GM21447 (cell line): ENCODE measurements around the gene TEX52.

Source experiments
- ATAC-seq: cut with Tn5 transposase; IDR thresholded peaks from one replicate; pipeline ENCODE4 v1.9.1; 2021; ENCODE audit not compliant: unreplicated experiment

TEX52 gene

DNA sequence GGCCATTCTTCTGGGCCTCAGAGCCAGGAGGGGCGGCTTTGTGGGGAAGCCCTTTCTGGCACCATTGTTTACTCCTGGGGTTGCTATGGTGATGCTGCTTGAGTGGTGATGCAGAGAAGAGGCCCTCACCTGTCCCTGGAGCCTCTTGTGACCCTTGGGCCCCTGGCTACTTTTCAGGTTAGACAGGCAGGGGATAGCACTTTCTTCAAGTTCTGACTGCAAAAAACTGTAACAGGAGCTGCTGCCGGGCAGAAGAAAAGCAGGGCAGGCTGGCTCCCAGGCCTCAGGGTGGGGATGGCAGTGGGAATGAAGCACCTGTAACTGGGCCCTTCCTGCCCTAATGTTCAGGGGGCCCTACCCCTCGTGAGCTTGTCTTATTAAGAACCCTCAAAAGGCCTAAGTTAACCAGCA is at the start of gene TEX52:
TSS of gene TEX52 (minus strand) at position 19 of the 411 bp plus-strand sequence. CDS start at position 6, 13 bp downstream.
- no peak for ATAC-seq

GRCh38 chr12:2904260-2904659 is 47.4 kb upstream of the TEX52 start:
- no peak for ATAC-seq

DNA sequence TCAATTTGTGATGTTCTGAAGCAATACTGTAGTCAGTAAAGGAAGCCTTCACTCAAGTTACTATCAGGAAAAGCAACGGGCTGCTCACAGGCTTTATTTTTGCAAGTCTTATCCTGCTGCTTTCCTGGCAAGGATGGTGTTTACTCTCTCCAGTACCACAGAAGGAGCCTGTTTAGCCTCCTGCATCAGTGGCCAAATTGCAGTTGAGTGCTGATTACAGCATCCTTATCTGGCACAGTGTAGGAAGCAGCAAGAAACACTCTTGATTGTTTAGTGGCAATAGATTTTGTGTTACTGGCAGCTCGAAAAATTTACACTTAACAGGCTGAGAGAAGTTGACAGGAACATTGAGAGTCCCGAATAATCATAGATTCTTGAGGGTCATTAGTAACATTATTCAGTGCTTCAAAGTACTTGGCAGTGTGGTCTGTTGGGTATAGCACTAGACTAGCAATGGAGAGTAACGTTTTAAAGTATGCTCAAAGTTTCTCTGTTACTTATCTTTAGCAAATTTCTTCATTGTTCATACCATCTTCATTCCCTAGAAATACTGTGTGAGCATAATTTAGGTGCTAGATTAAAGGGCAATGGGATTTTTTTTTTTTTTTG is 45.5 kb upstream of the TEX52 start:
- ATAC-seq: no peak

DNA sequence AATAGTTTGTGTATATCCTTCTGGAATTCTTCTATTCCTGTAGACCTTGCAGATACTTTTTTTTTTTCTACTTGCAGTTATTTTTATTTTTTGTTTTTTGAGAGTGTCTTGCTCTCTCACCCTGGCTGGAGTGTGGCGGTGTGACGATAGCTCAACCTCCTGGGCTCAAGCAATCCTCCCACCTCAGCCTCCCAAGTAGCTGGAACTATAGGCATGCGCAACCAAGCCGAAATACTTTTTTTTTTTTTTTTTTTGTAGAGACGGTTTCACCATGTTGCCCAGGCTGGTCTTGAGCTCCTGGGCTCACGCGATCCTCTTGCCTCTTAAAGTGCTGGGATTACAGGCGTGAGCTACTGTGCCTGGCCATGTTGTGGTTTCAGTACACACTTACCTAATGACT is 43.8 kb upstream of the TEX52 start:
- no peak for ATAC-seq

DNA sequence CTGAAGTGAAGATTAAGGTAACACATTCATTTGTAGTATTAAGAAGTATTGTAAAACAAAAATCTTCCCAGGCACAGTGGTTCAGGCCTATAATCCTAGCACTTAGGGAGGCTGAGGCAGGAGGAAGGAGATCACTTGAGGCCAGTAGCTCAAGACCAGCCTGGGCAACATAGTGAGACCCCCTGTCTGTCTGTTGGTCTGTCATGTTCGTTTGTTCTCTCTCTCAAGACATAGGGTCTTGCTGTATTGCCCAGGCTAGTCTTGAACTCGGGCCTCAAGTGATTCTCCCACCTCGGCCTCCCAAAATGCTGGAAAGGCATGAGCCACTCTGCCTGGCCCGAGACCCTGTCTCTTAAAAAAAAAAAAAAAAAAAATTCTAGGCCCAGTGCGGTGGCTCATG is 40.6 kb upstream of the TEX52 start:
- ATAC-seq: no peak

DNA sequence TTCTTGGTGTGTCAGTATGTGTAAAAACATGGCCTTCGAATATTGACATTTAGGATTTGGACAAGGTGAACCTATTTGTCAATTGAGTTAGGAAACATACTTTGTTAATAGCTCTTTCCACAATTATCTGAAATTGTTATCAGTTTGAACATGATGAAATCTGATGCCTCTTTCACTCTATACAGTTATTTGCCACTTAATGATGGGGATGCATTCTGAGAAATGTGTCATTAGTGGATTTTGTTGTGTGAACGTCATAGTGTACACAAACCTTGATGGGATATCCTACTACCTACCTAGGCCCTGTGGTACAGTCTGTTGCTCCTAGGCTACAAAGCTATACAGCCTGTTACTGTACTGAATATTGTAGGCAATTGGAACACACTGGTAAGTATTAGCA is 38.7 kb upstream of the TEX52 start:
- no peak for ATAC-seq

DNA sequence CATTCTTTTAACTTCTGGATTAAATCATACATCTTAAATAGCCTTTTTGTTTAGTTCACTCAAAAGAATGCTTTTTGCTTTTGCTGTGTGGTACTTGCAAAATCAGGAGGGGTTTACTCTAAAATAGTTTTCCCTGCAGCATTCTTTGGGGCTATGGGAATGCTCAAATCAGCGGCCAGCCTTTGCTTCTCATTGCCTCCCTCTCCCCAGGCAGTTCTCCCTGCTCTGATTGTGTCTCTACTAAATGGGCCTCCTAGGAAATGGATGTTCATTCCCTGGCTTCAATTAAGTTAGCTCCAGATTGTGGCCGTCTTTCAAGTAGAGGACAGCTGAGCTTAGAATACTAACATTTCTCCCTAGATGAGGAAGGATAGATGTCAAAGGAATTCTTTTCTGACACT is 38.2 kb upstream of the TEX52 start:
- no peak for ATAC-seq

DNA sequence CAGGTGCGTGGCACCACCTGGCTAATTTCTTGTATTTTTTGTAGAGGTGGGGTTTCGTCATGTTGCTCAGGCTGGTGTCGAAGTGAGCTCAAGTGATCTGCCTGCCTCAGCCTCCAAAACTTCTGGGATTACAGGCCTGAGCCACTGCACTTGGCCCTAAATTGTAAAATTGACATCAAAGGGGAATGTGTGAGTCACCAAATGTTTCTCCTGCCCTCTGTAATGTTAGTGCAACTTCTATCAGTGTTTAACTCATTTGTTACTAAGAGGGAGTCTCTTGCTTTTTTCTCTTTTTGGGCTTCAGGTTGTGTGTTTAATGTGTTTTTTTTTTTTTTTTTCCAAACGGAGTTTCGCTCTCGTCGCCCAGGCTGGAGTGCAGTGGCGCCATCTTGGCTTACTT is 36.2 kb upstream of the TEX52 start:
- no peak for ATAC-seq

DNA sequence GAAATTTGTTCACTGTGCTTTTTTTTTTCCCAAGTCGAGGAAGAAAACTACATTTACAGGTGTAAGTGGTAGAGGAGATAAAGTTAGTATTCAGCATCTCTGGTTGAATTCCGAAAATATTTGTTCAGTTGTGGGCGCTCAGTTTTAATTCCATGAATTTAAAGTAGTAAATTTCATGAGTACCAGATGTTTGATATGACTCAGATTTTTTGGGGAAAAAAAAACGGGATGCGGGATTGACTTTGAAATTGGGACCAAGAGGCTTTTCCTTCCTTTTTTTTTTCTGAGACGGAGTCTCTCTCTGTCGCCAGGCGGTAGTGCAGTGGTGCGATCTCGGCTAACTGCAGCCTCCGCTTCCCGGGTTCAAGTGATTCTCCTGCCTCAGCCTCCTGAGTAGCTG is 35.4 kb upstream of the TEX52 start:
- ATAC-seq: no peak

DNA sequence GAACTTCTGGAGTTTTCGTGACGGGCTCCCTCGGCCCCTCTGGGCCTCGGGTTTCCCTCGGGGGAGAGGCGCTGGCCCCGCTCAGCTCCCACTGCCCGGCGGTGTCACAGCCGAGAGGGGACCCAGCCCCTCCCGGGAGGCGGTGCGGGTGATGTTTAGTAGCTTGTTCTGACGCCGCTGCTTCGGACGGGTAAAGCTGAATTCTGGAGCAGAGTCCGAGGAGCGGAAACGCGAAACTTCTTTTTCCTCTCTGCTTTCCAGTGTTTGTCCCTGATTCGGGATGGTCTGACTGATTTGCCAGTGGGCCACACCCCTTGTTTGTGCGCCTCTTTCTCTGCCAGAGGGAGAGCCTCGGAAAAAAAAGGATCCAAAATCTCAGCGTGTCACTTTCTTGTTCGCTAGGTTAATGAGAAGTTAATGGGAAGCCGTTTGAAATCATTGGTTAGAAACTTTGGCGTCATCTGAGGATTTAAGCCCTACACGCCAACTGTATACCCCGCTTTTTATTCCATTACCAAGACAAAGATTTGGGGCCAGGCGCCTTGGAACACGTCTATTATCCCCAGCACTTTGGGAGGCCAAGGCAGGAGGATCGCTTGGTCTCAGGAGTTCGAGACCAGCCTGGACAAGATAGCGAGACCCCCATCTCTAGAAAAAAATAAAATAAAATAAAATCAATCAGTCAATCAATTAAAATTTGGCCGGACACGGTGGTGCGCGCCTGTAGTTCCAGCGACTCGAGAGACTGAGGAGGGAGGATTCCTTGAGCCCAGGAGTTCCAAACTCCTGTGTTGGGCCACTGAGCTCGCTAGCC is 34.6 kb upstream of the TEX52 start:
- peak; percentile 28 for ATAC-seq

GRCh38 chr12:2890388-2891239 is 33.8 kb upstream of the TEX52 start, which contains the start of gene TULP3:
TSS of gene TULP3 (plus strand) at chr12:2890891. CDS start at chr12:2890948, 57 bp downstream.
- ATAC-seq: peak; percentile 96

- no peak for ATAC-seq
Measured at GRCh38 chr12:2890001-2890387, 33.2 kb upstream of the TEX52 start.

- ATAC-seq: no peak
Measured at GRCh38 chr12:2886768-2887450, 30.1 kb upstream of the TEX52 start.

DNA sequence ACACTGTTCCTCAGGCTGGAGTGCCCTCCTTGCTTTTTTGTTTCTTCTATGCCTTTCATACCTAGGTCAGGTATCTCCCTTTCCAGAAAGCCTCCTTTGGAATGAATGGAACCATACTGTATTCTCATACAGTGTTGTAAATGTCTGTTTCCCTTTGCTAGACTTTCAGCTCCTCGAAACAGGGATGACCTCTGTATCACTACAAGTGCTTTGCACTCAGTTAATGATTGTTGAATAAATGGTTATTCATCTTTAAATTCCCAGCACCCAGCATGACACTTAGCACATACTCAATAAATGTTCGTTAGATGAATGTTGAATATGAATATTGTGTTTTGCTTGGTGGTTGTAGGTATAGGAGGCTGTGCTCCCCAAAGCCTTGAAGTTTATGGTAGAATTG is 28.0 kb upstream of the TEX52 start:
- ATAC-seq: no peak

DNA sequence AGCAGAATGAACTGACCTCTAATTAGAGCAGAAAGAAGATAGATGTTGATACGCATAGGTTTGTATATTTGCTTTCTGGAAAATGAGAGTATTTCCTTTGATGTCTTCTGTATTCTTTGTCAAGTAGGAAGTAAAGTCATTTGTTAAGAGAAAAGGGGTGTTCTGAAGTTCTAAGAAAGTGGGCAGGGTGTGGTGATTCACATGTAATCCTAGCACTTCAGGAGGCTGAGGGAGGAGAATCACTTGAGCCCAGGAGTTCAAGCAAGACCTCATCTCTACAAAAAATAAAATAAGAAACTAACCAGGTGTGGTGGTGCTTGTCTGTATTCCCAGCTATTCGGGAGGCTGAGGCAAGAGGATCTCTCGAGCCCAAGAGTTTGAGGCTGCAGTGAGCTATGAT is 23.0 kb upstream of the TEX52 start:
- no peak for ATAC-seq

DNA sequence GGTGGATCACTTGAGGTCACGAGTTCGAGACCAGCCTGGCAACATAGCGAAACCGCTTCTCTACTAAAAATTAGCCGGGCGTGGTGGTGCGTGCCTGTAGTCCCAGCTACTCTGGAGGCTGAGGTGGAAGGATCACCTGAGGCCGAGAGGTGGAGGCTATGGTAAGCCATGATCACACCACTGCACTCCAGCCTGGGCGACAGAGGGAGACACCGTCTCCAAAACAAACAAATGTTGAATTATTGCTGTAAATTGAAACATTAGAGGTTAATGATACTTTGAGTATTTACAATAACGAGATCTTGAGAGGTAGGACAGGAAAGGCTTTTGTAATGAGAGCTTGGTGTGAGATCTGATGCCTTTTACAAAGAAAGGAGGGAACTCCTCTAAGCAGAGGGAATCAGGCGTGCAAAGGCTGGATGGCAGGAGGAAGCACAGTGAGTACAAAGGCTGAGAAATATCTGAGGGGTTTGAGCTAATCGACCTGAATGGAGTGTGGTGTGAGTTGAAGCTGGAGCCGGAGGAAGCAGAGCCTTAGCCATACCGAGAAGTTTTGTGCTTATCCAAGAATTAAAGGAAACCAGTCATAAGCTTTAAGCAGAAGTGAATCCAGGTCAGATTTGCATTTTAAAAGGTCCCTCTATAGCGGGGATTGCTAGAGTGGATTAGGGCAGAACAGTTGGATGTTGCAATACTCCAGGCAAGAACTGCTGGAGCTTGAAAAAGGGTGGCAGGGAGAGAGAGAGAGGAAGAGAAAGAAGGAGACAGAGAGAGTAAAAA is 21.3 kb upstream of the TEX52 start:
- ATAC-seq: no peak

DNA sequence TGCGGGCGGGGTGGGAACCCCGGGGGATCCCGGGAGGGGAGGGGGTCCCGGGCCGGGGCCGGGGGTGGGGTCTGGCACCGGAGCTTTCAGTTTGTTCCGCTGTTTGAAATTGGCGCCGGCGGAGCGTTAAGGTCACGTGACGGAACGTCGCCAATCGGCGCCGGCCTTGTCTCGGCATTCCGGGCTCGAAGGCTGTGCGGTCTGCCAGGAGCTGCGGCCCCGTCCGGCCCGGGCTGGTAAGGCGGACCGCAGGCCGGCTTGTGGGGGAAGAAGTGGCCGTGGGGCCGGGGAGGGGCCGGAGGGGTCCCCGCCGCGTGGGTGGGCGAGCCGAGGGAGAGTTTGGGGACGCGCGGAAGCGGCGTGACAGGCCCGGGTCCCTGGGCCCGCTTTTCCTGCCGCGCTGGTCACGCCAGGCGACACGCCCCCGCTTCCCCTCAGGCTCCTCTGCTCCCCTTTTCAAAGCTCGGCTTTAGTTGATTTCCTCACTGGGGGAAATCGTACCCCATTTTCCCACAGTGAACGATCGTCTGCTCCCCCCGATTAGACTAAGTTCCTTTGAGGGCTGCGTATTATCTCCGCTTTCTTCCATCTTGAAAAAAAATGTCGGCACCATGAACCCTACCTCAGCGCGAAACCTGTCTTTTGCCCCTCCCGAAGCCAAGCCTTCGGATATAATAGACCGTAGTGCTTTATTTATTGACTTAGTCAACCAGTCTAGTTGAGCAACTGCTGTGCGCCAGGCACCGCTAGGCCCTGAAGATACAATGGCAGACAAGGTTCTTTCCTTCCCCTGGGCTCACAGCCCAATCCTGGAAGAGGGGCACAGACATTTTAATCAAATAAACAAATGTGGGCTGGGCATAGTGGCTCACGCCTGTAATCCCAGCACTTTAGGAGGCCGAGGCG is 20.5 kb upstream of the TEX52 start, which contains the start of the genes FOXM1 and RHNO1:
TSS of gene FOXM1 (minus strand) at position 128 of the 906 bp plus-strand sequence. CDS start 2,696 bp downstream, outside the sequence.
TSS of gene RHNO1 (plus strand) at position 177 of the 906 bp plus-strand sequence. CDS start 8,144 bp downstream, outside the sequence.
- ATAC-seq: peak; percentile 69

DNA sequence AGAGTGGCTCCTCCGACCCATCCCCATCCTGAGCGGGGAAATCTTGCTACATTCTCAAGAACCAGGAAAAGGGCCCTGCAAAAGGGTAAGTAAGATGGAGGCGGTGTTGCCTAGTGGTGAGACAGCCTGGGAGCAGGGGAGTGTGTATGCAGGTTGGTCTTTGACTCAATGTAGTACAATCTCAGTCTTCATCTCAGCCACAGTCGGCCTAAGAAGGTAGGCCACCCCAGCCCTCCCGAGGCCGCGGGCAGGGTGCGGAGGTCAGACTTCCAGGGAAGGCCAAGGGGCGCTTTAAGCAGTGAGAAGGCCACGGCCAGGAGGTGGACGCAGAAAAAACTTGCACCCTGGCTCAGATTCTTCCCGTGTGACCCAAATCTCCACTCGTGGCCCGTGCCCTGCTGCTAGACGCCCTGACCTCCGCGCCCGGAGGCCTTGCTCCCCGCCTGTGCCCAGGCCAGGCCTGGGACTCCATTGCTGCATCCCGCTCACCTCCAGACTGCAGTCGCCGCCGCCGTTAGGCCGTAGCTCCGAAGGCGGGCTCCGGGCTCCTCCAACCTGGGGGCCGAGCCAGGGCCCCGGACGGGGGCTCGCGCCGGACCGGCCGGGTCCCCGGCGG is 19.7 kb upstream of the TEX52 start:
- peak; percentile 21 for ATAC-seq
